Stimulated activated naive CD4-positive, alpha-beta T cell (primary cell): ENCODE results near the gene ZNF76.
A peak's percentile ranks its signal among the peaks of the same experiment; 100 is the strongest.

Experiments used
- DNase-seq, 6 experiments: peaks; one replicate each; lab custom pipeline; 2025; lab: John Stamatoyannopoulos, UW

The ZNF76 gene

GRCh38 chr6:35330541-35331119, 71.1 kb downstream of the ZNF76 start:
- no peak for DNase-seq

- DNase-seq = peak; percentile 65 to 83 (median 75)
These were observed 72.7 kb downstream of the ZNF76 start for GRCh38 chr6:35332074-35332887.

- no peak for DNase-seq
These were observed 82.0 kb downstream of the ZNF76 start for GRCh38 chr6:35341557-35341956.

GRCh38 chr6:35342258-35343091, 82.9 kb downstream of the ZNF76 start, which contains the start of gene PPARD:
Gene PPARD, plus strand, starts transcription at chr6:35342558. Its CDS starts 68,530 bp downstream, at chr6:35411088.
- peak; percentile 89 to 97 (median 96) for DNase-seq

- peak in 2 of 6 experiments; percentile 11 to 44 for DNase-seq
These were observed 83.7 kb downstream of the ZNF76 start for GRCh38 chr6:35343092-35343834.

GRCh38 chr6:35343835-35344550, 84.5 kb downstream of the ZNF76 start:
- DNase-seq = no peak
